HL-60/S4 treated with retinoic acid at 250 ng/mL for 4 days and 3 days (cell line): ENCODE measurements around the gene TP53I13.

ENCODE experiments used
- in situ Hi-C: fragments of 300-500 bp; cut with MboI; formaldehyde crosslinking; loops from 2 replicates; pipeline ENCODE4 v1.7.0; 2022; ENCODE audit warnings: low sequenced_read_pairs

TP53I13 gene

DNA sequence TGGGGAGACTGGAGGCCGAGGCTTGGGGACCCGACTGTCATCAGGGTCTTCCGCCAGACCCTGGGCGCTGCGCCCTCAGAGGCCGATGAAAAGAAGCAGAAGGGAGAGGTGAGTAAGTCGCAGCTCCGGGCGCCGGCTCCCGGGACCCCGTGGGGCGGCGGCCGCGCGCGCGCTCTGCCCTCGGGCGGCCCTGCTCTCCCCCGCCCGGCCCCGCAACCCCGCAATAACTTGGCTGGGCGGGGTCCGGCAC lies 1.3 kb upstream of the TP53I13 start:
- in situ Hi-C loops, result no loop called here

DNA sequence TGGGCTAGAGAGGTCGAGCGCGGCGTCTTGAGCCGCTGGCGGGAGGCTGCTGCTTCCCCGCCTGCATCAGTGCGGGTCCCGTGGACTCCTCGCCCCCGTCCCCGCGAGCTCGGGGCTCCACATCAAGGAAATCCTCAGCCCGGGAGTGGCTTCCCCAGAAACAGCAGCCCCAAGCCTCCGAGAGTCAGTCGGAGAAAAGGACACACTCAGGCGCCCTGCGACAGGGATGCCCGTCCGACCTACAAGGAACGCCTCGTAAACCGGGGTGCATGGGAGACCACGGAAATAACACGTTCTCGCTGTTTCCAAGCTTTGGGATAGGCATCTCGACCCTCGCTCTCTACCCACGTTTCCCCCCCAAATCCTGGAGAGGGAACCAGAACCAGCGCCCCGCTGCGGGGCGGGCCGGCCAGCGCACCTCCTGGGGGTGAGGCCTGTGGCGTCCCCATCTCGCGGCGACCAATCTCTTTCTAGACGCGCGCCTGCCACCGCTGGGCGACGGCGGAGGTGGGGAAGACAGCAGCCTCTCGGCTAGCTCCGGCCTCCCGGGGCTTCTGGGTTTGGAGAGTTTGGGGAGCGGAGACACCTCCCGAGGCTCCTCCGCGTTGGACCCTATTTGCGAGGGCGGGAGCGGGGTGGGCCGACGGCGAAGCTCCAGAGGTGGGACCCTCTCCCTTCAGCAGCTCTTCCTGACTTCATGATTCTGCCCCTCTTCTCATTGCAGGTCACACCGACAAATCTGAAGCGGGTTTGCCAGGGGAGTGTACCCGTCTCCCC lies 759 bp upstream of the TP53I13 start:
- in situ Hi-C loops, result no loop called here

DNA sequence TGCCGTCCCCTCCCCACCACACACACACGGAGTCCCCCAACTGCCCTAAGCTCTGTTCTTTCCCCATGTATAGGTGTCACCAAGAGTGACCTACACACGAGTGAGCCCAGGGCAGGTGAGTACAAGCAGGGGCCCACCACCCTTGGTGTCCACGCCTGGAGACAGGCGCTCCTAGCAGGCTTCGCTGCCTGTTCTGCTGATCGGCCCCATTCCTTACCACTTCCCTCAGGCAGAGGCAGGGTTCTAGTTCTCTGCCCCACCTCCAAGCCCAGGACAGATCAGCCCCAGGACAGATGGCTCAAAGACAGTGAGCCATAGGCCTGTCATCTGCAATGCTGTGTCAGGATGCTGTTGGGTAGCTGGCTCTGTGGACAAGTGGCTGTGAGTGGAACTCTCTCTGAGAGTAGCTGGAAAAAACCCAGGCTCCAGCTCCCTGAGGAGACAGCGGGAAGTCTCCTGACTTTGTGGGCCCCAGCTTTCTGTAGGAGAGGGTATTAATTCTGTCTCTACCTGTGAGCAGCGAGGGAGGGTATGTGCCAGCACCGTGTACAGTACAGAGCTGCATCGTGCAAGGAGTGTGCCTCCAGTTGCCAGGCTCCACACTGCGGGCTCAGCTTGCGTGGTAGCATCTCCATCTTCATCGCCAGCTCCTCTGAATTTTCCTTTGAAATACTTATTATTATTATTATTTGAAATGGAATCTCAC lies 897 bp downstream of the TP53I13 start:
- in situ Hi-C loops, result no loop called here

DNA sequence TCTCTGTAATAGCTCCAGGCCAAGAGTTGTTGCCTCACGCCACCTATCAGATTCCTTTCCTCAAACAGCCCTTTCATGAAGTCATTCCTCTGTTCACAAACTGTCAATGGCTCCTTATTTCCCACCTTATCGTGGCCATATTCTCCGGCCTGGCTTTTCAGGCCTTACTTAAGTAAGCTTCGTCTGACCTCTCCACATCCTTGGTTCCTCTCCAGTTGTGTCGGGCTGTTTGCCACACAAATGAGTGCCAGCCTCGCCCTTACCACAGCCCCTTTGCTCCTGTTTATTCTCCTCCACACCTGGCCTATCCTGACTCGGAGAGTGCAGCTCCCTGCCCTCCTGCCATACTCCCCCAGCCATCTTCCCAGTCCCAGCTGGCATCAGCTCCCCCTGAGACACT lies 2.0 kb downstream of the TP53I13 start:
- in situ Hi-C loops, result no loop called here

DNA sequence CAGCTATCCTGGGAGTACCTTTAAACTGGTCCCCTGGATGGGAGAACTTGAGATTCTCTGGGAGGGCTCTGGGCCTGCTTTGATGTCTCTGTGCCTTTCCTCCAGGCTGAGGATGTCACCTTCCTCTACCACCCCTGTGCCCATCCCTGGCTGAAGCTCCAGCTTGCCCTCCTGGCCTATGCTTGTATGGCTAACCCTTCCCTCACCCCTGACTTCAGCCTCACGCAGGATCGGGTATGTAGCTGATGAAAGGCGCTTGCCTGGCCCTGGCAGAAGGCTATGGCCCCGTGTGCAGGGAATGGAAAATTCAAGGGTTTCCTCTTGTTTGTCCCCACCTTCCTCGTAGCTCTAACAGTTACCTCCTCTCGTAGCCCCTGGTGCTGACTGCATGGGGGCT lies 3.0 kb downstream of the TP53I13 start:
- in situ Hi-C loops, result no loop called here

DNA sequence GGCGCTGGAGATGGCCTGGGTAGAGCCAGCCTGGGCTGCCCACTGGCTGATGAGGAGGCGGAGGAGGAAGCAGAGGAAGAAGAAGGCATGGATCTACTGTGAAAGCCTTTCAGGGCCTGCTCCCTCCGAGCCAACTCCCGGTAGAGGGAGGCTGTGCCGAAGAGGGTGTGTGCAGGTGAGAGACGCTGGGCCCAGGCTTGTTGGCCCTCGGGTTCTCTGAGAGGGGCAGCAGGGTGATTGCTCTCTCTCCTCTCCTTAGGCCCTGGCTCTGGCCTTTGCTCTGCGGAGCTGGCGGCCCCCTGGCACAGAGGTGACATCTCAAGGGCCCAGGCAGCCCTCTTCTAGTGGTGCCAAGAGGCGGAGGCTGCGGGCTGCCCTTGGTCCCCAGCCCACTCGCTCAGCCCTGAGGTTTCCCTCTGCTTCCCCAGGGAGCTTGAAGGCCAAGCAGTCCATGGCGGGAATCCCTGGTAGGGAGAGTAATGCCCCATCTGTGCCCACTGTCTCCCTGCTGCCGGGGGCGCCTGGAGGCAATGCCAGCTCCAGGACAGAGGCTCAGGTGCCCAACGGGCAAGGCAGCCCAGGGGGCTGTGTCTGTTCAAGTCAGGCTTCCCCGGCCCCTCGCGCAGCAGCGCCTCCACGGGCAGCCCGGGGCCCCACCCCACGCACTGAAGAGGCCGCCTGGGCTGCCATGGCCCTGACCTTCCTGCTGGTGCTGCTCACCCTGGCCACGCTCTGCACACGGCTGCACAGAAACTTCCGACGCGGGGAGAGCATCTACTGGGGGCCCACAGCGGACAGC lies 3.6 kb downstream of the TP53I13 start:
- in situ Hi-C loops, result no loop called here

DNA sequence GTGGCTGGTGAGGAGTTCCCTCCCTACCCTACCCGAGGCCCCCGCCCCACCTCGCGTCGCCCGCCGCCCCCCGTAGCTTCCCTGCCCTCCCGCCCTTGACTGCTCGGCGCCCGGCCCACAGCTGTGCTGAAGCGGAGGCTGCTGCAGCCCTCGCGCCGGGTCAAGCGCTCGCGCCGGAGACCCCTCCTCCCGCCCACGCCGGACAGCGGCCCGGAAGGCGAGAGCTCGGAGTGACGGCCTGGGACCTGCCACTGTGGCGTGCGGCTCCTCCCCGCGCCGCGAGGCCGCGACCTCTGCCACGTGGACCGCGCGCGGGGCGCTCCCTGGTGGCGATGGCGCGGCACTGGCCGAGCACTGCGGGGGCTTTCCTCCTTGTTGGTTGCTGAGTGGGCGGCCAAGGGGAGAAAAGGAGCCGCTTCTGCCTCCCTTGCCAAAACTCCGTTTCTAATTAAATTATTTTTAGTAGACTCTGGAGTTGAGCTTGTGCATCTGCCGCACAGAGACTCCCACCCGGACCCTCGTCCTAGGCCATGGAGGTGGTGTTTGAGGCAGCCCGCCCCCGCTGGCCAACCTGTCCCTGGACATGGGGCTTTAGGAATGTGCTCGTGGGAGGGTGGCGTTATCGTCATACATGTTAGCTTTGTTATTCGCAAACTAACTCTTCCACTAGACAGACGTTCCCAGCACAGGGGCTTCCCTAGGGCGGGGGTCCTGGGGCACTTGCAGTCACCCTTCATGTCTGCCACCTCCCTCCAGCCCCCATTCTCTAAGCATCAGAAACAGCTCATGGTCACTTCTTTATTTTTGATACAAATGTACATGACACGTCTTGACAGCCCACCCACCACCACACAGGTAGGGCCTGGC lies 4.4 kb downstream of the TP53I13 start:
- in situ Hi-C loops, result no loop called here

DNA sequence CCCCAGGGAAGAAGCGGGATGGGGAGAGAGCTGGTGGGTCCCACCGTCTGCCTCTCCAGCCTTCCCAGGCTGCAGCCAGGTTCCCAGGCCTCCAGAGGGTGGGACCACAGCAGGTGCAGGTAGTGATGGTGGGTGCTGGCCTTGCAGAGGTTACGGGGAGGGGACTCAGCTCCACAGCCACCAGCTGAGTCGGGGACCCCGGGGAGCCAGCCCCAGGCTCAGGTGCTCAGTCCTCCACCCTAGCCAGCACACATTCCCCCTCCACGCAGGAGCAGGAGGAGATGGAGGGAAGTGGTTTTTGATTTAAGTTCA lies 5.0 kb downstream of the TP53I13 start:
- in situ Hi-C loops, result no loop called here

DNA sequence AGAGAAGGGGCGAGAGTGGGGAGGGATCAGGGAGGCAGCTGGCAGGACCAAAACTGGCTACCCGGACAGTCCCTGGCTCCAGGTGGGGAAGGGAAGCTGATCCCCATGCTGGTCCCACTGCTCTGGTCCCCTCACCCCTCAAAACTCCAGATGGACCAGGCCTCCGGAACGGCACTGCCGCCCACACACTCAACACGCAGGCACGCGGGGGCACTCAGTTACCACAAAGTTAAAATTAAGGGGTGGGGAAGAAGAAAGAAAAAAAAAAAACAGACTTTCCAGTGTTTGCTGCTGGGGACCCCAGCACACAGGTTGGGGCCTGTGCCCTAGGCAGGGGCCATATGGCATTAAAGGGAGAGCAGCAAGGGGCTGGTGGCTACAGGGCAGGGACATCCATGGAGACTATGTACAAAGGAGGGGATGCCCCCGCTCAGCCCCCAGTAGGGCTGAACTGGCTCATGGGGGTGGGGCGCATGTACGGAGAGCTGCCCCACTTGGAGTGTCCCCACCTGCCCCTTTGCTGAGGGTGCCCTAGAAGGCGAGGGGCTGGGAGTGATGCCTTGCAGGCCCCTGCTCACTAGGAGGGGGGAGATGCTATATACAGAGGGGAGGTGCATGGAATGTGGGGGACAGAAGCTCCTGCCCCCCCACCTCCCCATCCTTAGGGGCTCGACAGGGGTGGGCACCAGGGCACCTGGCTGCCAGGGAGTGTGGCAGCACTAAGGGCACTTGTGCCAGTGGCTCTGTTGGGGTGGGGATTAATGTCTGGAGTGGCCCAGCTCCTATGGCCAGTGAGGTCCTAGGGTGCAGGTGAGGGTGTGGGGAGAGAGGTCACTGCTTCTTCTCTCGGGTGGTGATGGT lies 5.6 kb downstream of the TP53I13 start:
- in situ Hi-C loops, result no loop called here

DNA sequence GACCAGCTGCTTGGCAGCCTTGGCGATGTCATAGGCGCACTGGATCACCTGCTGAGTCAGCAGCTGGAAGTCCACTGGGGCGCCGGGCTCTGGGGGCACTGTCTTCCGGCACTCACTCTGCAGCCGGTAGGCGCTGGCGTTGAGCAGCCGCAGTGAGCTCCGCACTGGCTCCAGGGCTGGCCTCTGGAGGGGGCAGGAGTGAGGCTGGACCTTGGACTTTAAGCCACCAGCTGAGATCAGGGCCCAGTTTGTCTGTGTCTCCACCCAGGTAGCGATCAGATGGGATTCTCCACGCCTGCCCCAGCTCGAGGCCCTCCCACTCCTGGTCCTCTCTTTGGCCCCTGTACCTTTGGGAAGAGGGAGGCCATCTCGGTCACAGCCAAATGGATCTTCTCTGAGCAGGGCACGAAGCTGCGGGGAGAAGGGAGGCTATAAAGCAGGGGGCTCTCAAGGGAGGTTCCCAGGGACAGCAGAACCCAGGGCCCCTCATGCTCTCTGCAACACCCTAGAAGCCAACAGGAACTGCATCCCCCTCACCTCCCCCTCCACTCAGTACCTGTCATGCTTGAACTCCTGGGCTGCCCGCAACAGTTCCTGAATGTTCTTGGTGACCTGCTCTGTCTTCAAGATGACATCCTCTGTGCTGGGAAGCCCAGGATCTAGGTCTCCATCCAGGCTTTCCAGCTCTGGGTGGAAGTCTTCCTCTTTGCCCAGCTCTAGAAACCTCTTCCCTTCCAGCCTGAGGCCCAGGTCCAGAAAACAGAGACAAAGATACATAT lies 6.4 kb downstream of the TP53I13 start:
- in situ Hi-C loops, result no loop called here

DNA sequence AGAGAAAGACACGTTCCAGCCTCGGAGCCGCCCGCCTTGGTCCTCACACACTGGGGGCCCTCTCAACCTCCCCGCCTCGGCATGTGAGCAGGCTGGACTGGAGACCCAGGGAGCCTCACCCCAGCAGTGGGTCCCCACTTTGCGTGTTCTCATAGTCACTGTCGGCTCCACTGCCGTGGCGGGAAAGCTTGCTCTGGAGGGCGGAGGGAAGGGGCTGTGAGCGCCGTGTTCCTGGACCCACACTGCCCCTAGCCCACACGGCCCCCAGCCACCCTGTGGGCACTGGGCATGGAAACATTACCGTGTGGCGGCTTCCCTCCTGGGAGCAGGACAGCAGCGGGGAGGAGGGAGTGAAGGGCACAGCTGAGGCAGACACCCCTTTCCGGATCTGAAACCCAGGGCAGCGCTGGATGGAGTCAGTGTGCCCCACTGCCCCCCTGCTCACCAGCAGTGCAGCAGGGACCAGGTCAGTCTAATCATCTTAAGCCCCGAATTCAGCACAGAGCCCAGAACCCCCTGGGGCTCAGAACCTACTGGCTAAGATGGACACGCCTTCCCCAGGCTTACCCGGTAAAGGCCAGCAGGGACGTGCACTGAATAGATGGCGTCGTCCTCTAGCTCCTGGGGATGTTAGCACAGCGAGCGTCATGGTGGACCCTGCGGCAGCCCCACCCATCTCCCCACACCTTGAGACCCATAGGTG lies 7.2 kb downstream of the TP53I13 start:
- in situ Hi-C loops, result no loop called here

DNA sequence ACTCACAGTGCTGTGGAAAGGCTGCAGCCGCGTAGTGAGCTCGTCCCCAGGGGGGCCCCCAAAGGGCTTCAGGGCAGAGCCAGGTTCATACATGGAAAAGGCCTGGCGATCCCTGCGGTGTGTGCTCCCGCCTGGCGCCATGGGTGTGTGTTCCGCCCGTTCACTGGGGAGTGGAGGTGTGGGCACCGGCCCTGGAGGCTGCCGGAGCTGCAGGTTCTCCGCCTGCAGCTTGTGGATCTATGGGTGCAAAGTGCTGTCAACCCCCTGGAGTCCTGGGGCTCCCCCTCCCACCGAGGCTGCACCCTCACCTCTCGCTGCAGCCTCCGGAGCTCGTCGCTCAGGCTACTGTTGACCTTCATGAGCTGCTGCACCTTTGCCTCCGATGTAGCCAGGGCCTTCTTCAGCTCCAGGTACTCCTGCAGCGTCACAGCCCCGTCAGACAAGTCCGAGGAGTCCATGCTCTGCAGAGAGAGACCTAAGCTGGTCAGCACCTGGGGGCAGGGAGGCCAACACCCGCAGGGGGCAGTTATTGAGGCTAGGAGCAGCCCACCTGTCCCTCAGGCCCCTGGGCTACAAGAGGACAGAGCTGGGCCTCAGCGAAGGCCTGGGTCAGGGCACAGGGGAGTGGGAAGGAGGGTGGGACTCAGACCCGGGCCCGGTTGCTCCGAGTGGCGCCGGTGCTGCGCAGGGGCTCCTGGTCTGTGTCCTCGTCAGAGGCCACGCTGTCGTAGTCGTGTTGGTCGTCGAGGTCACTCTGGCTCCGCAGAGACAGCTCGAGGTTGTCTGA lies 7.9 kb downstream of the TP53I13 start:
- in situ Hi-C loops, result no loop called here

DNA sequence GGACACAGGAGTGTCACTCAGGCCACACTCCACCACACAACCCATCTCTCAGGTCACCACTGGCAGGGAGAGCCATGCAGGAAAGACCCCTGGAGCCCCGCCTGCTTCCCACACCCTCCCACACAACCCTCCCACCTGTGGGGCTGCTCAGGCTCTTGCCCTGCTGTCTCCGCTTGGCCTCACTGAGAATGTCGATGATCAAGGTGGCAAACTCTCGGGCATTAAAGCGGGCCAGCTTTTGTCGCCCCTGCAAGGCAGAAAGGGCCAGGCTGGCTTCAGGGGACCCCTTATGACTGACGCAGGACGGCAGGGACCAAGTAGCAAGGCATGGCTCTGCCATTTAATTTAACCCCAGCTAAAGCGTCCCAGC lies 8.5 kb downstream of the TP53I13 start:
- in situ Hi-C loops, result no loop called here

DNA sequence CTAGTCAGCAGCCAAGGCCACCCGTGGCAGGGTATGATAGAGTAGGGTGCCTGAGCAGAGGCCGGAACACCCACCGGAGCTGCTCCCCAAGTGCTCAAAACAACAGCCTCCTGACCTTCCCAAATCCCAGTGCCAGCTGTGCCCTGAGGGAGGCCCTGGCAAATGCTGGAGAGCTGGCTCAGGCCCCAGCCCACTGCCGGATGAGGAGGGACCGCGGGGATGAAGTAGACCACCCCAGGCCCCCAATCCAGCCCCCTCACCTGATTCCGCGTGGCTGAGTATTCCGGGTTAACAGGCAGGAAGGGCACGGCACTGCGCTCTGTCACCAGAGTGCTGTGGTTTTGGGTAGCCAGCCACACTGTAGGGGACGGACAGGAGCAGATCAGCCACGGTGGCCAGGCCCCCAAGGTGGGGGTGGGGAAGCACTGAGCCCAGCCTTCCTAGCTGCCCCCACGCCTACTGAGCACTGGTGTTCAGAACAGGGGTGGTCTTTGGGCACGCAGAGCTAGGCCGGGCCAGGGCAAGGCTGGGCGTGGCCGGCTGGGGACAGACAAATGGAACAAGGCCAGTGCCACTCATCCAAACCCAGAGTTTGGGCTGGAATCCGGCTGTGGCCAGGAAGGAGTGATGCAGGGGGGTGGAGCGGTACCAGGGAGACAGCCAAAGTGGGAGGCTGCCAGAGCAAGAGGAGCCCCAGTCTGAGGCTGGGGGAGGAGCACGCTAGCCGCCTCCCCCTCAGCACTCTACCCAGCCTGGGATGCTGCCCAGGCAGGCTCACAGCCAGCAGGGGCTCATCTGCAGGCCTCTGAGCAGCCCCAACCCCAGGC lies 9.1 kb downstream of the TP53I13 start:
- in situ Hi-C loops, result no loop called here

DNA sequence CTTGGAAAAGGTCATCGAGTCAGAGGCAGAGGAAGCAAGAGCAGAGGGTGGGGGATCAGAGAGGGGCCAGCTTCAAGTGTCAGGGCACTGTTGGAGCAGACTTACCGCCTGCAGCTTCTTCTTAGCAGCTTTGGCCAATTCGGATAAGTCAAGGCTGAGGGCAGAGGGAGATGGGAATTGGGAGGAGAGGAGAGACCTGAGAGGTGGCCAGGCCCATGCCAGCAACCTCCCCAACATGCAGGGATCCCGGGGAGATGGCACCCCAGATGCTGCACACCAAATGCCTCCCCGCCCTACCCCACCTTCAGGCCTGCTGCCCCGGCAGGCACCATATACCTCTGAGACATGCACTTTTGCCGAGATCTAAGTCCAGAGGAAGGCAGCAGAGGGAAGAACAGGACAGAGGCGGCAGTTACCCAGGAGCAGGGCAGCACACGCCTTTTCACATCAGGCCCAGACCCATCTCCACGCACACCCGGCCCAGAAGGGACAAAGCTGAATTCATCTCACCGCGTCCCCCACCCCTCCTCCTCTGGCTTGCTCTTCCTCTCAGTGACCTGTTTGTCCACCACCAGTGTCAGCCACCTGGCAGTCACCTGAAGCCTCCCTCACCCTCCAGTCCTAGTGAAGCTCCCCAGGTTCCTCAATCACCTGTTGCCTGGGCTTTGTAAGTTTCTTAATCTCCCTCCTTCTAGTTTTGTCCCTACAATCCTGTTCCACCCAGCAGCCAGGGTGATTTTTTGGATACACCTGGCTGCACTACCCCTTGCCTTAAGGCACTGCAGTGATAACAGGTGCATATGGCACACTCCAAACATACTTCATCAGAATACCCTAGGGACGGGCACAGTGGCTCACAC lies 10.4 kb downstream of the TP53I13 start:
- in situ Hi-C loops, result no loop called here
